Neutrophil (primary cell): ENCODE results near the gene LAIR1.
A peak's percentile ranks its signal among the peaks of the same experiment; 100 is the strongest.

ENCODE experiments used
- H3K27ac ChIP-seq: fragments of 200-600 bp; sonication (generic); 2 replicates; pipeline ENCODE4 v1.5.1; 2016; ENCODE audit warnings: mild to moderate bottlenecking, moderate library complexity
- H3K27me3 ChIP-seq: fragments of 200-600 bp; sonication (generic); 2 replicates; pipeline ENCODE4 v1.6.0; 2016; ENCODE audit warnings: mild to moderate bottlenecking
- H3K36me3 ChIP-seq: fragments of 200-600 bp; sonication (generic); 2 replicates; pipeline ENCODE4 v1.5.1; 2017
- H3K4me1 ChIP-seq, 2 experiments: fragments of 200-600 bp in 1 of 2; sonication (generic) in 1 of 2; 1 replicate in 1 of 2; 2 replicates in 1 of 2; pipeline versions ENCODE4 v1.5.1 to v1.6.1; 2013 to 2016; ENCODE audit warnings: low read depth in 1 of 2, low read length in 1 of 2, mild to moderate bottlenecking in 1 of 2, moderate library complexity in 1 of 2; ENCODE audit not compliant: control insufficient read depth in 1 of 2, insufficient read depth in 1 of 2
- H3K4me3 ChIP-seq, 2 experiments: fragments of 200-600 bp in 1 of 2; sonication (generic) in 1 of 2; 1 replicate in 1 of 2; 2 replicates in 1 of 2; pipeline ENCODE4 v1.5.1; 2013 to 2016; ENCODE audit warnings: low read depth in 1 of 2, low read length in 1 of 2, mild to moderate bottlenecking in 1 of 2, moderate library complexity in 1 of 2
- H3K9me3 ChIP-seq: fragments of 200-600 bp; sonication (generic); 2 replicates; pipeline ENCODE4 v1.5.1; 2016
- TF ChIP-seq, protein P1 (sequence below): fragments of 200-600 bp; sonication (generic); IDR thresholded peaks from 2 replicates; pipeline ENCODE4 v1.5.1; 2016; ENCODE audit warnings: antibody characterized with exemption

LAIR1 gene

DNA sequence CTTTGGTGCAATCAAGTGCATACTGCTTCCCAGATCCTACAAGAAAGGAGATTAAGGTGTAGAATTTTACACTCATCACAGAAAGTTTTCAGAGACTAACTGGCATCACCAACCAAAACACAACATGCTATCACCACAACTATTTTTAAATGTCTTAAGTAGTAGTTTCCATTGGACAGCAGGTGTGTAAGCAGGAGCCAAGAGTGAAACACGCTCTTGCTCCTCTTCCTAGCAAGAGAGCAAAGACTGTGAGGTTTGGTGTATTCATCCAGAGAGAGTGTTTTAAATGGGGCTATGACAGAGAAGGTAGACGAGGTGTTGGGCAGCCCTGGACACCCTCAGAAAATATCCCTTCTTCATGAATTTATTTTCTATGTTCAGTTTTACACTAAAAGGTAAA lies 13.3 kb downstream of the LAIR1 start:
- Histone ChIP-seq H3K27ac (peak overlapping the region; percentile 82), H3K27me3 (no peaks in the 10 kb centered on the region), H3K36me3 (peaks cover 16% of the 10 kb centered on the region), H3K4me1 (peaks cover 21 to 26% of the 10 kb centered on the region in 2 experiments), H3K9me3 (no peaks in the 10 kb centered on the region), H3K4me3 (no peak overlapping the region)
- TF ChIP-seq, protein P1, sequence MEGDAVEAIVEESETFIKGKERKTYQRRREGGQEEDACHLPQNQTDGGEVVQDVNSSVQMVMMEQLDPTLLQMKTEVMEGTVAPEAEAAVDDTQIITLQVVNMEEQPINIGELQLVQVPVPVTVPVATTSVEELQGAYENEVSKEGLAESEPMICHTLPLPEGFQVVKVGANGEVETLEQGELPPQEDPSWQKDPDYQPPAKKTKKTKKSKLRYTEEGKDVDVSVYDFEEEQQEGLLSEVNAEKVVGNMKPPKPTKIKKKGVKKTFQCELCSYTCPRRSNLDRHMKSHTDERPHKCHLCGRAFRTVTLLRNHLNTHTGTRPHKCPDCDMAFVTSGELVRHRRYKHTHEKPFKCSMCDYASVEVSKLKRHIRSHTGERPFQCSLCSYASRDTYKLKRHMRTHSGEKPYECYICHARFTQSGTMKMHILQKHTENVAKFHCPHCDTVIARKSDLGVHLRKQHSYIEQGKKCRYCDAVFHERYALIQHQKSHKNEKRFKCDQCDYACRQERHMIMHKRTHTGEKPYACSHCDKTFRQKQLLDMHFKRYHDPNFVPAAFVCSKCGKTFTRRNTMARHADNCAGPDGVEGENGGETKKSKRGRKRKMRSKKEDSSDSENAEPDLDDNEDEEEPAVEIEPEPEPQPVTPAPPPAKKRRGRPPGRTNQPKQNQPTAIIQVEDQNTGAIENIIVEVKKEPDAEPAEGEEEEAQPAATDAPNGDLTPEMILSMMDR = no peak

DNA sequence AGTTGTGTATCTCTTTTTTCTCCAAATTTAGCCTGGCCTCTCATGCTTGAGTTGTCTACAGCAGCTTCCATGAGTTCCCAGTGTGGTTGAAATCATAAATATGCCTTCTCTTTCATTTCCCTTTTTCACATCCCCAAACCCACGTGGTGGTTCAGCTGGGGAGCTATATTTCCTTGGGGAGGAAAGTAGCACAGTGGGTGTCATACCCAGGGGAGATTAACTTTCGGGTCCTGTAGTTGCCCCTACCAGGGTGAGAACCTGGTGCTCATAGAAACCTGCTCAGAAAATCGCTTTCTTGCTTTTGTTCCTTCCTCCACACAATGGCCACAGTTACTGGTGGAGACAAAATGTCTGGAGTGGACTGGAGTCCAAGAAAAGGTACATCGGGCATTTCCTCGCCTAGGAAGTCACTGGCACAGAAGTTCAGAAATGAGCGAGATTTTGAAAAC lies 18.8 kb downstream of the LAIR1 start:
- TF ChIP-seq, protein P1 = no peak
- no peak overlapping the region for H3K27ac ChIP-seq
- no peaks in the 10 kb centered on the region for H3K36me3 ChIP-seq
- H3K27me3 ChIP-seq = no peaks in the 10 kb centered on the region
- H3K9me3 ChIP-seq = no peaks in the 10 kb centered on the region
- H3K4me1 ChIP-seq = peaks cover 11 to 16% of the 10 kb centered on the region in 2 experiments
- H3K4me3 ChIP-seq = no peak overlapping the region

DNA sequence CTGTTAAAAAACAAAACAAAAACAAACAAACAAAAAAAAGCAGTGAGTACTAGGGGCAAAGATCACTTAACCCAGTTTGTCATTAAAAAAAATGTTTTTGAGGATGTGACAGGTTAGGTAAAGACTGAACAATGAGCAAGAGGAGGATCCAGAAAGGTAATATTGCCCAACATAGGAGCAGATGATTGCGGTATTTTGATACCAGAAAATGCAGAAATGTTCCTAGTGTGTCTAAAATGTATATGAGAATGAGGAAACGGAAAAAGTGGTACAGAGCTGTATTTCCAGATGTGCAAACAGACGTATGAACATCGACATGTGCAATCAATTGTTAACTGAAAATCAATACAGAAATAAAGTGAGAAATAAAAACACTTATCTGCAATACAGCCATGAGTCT lies 20.9 kb downstream of the LAIR1 start:
- peaks cover 21 to 25% of the 10 kb centered on the region in 2 experiments for H3K4me1 ChIP-seq
- peak overlapping the region; percentile 50 for H3K27ac ChIP-seq
- no peaks in the 10 kb centered on the region for H3K36me3 ChIP-seq
- TF ChIP-seq, protein P1 = no peak
- H3K27me3 ChIP-seq = no peaks in the 10 kb centered on the region
- H3K9me3 ChIP-seq = no peaks in the 10 kb centered on the region
- no peak overlapping the region for H3K4me3 ChIP-seq

DNA sequence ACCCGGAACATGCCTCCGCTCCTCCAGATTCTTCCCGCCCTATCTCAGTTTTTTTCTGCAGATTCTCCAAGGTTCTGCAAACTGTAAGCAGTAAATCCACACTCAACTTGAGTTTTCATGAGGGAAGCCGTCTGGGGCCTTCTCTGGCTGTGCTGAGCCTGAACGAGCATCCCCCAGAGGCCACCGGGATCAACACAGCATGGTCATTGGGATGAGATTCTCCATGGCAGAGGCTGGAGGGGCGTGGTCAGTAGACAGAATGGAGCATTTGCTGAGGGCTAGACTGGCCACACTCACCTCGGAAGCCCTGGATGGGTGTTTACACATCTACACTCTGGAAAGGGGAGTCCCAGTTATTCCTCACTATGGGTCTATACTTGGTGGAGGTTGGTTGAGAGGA lies 23.4 kb downstream of the LAIR1 start:
- H3K27ac ChIP-seq = no peak overlapping the region
- no peaks in the 10 kb centered on the region for H3K36me3 ChIP-seq
- H3K4me3 ChIP-seq = no peak overlapping the region
- no peaks in the 10 kb centered on the region for H3K9me3 ChIP-seq
- peaks cover 21 to 25% of the 10 kb centered on the region in 2 experiments for H3K4me1 ChIP-seq
- H3K27me3 ChIP-seq = no peaks in the 10 kb centered on the region
- TF ChIP-seq, protein P1 = no peak

DNA sequence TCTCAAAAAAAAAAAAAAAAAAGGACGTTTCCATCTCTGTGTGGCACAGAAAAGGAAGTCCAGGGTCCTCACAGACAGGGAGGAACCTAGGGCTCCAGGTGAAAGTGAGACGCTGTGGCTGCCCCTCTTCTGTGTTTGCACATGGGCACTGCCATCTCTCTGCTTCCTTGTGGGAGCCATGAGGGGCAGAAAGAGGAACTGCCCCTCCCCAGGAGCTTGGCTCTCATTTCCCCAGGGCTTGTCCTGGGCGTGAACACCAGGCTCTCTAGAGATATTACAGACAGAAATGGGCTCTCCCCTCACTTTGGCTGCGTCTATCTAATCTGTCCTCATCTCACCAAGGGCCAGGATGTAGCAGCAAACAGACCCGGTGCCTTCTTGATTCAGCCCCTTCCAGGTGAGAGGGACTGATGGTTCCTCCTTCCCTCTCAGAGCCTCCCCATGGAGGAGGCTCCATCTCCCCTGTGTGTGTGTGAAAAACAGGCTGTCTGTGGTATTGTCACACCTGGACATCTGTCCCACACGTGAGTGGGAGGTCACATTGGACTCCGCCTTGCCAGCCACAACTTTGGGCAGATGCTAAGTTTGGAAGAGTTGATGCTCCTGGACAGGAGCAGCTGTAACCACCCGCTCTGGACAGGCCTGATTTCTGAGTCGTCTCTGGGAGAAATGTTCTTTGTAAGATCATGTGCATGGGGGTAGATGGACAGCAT lies 24.9 kb downstream of the LAIR1 start:
- Histone ChIP-seq H3K4me1 (peaks cover 21 to 25% of the 10 kb centered on the region in 2 experiments), H3K36me3 (no peaks in the 10 kb centered on the region), H3K27me3 (no peaks in the 10 kb centered on the region), H3K9me3 (no peaks in the 10 kb centered on the region), H3K4me3 (peak overlapping the region in 1 of 2 experiments; percentile 24), H3K27ac (peak overlapping the region; percentile 31)
- TF ChIP-seq, protein P1 = no peak
